ENCODE data around the gene ZFYVE9. TPM values are rescaled to one million over a fixed set of nuclear protein-coding genes. Genes with fewer than 3 reads are reported as not detected.
A peak's percentile ranks its signal among the peaks of the same experiment; 100 is the strongest.

ZFYVE9 gene
- total RNA-seq, 2 donors from 2014 or later, result 15.8 to 18.5 TPM

GRCh38 chr1:52334906-52335528 lies 193.1 kb downstream of the ZFYVE9 start:
- Histone ChIP-seq H3K36me3 (peaks cover 2% of the 10 kb centered on the region), H3K27ac (no peak overlapping the region), H3K4me3 (no peak overlapping the region), H3K4me1 (no peaks in the 10 kb centered on the region), H3K27me3 (no peaks in the 10 kb centered on the region), H3K9me3 (no peaks in the 10 kb centered on the region)
- DNase-seq (ENCODE audit: low spot score), result no peak
- no peak for TF ChIP-seq CTCF (IDR thresholded peaks at IDR 0.05)

GRCh38 chr1:52337439-52337838 lies 195.6 kb downstream of the ZFYVE9 start:
- Histone ChIP-seq H3K4me3 (no peak overlapping the region), H3K9me3 (no peaks in the 10 kb centered on the region), H3K27ac (no peak overlapping the region), H3K27me3 (no peaks in the 10 kb centered on the region), H3K36me3 (peaks cover 7% of the 10 kb centered on the region), H3K4me1 (no peaks in the 10 kb centered on the region)
- no peak for DNase-seq (ENCODE audit: low spot score)
- no peak for TF ChIP-seq CTCF (IDR thresholded peaks at IDR 0.05)

GRCh38 chr1:52341655-52342260 lies 199.9 kb downstream of the ZFYVE9 start:
- H3K27ac ChIP-seq, result no peak overlapping the region
- peaks cover 14% of the 10 kb centered on the region for H3K36me3 ChIP-seq
- TF ChIP-seq CTCF (IDR thresholded peaks at IDR 0.05), result no peak
- no peaks in the 10 kb centered on the region for H3K27me3 ChIP-seq
- DNase-seq (ENCODE audit: low spot score), result no peak
- H3K4me3 ChIP-seq, result no peak overlapping the region
- no peaks in the 10 kb centered on the region for H3K4me1 ChIP-seq
- H3K9me3 ChIP-seq, result no peaks in the 10 kb centered on the region

GRCh38 chr1:52343979-52344378 lies 202.1 kb downstream of the ZFYVE9 start:
- Histone ChIP-seq H3K27me3 (no peaks in the 10 kb centered on the region), H3K36me3 (peaks cover 14% of the 10 kb centered on the region), H3K9me3 (no peaks in the 10 kb centered on the region), H3K4me3 (no peak overlapping the region), H3K4me1 (no peaks in the 10 kb centered on the region), H3K27ac (no peak overlapping the region)
- peak; percentile 4 for DNase-seq (ENCODE audit: low spot score)
- TF ChIP-seq CTCF (IDR thresholded peaks at IDR 0.05), result no peak

- Histone ChIP-seq H3K27ac (no peak overlapping the region), H3K36me3 (peaks cover 10% of the 10 kb centered on the region)
These were observed 203.4 kb downstream of the ZFYVE9 start for GRCh38 chr1:52345252-52345651.

More at GRCh38 chr1:52345252-52345651, 203.4 kb downstream of the ZFYVE9 start:
- no peaks in the 10 kb centered on the region for H3K9me3 ChIP-seq
- TF ChIP-seq CTCF (IDR thresholded peaks at IDR 0.05), result no peak
- H3K27me3 ChIP-seq, result no peaks in the 10 kb centered on the region
- H3K4me1 ChIP-seq, result no peaks in the 10 kb centered on the region
- peak; percentile 2 for DNase-seq (ENCODE audit: low spot score)
- no peak overlapping the region for H3K4me3 ChIP-seq
